Gastrocnemius medialis (tissue), 4 donors: Measurements from ENCODE around the gene INPP4A.

Source experiments
- POLR2A ChIP-seq, 2 donors: fragments of 450-650 bp; IDR thresholded peaks; one replicate each; pipeline ENCODE4 v1.6.1; 2017; ENCODE audit warnings: antibody characterized with exemption in 2 of 2, mild to moderate bottlenecking in 2 of 2, moderate library complexity in 2 of 2
- TF ChIP-seq, protein P1 (sequence below), 5 experiments: fragments of 450-650 bp in 3 of 5; fragments of 200-600 bp in 2 of 5; sonication (generic) in 2 of 5; IDR thresholded peaks in 4 of 5; conservative IDR thresholded peaks in 1 of 5; 1 replicate in 4 of 5; 2 replicates in 1 of 5; pipeline ENCODE4 v1.5.1; 2016 to 2019; ENCODE audit warnings: antibody characterized with exemption in 5 of 5, mild to moderate bottlenecking in 3 of 5, moderate library complexity in 3 of 5

DNA sequence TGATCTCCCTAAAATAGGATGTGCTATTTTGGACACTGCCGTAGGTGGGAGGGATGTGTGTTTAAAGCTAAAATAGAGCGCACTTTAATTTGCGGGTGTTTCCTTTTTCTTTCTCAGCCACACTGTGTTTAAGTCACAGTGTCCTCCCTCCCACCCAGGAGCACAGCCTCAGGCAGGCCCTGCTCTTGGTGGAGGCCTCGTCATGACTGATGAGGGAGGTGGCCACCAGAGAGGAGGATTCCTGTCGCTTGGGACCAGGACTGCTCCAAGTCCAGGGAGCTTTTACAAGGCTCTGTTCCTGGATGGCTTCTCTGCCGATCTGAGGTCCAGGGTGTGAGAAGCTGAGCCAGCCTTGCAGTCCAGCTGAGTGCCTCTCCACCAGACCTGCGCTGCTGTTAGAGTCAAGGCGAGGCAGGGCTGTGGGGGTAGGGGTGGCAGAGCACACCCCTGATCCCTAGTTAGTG lies 33.5 kb downstream of the INPP4A start:
- no peak for TF ChIP-seq POLR2A (IDR thresholded peaks at IDR 0.05)
- TF ChIP-seq, protein P1, sequence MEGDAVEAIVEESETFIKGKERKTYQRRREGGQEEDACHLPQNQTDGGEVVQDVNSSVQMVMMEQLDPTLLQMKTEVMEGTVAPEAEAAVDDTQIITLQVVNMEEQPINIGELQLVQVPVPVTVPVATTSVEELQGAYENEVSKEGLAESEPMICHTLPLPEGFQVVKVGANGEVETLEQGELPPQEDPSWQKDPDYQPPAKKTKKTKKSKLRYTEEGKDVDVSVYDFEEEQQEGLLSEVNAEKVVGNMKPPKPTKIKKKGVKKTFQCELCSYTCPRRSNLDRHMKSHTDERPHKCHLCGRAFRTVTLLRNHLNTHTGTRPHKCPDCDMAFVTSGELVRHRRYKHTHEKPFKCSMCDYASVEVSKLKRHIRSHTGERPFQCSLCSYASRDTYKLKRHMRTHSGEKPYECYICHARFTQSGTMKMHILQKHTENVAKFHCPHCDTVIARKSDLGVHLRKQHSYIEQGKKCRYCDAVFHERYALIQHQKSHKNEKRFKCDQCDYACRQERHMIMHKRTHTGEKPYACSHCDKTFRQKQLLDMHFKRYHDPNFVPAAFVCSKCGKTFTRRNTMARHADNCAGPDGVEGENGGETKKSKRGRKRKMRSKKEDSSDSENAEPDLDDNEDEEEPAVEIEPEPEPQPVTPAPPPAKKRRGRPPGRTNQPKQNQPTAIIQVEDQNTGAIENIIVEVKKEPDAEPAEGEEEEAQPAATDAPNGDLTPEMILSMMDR (IDR thresholded peaks at IDR 0.05 in 4 of 5, conservative IDR thresholded peaks at IDR 0.05 in 1 of 5) = no peak
